Hindlimb muscle (tissue), 1 donor: ENCODE results near the gene FBXL20. TPM values are rescaled to one million over a fixed set of nuclear protein-coding genes. Genes with fewer than 3 reads are reported as not detected.

ENCODE experiments used
- DNase-seq: peaks from one replicate; pipeline ENCODE4 v3.0.0-alpha.2; 2013
- polyA plus RNA-seq: library from polyadenylated mRNA; unstranded; fragments of 120-200 nt; gene quantifications from one replicate; pipeline ENCODE4 v1.2.1, GENCODE V29; 2013; ENCODE audit not compliant: insufficient read length

The FBXL20 gene
- polyA plus RNA-seq, 1 donor = 7.5 TPM

DNA sequence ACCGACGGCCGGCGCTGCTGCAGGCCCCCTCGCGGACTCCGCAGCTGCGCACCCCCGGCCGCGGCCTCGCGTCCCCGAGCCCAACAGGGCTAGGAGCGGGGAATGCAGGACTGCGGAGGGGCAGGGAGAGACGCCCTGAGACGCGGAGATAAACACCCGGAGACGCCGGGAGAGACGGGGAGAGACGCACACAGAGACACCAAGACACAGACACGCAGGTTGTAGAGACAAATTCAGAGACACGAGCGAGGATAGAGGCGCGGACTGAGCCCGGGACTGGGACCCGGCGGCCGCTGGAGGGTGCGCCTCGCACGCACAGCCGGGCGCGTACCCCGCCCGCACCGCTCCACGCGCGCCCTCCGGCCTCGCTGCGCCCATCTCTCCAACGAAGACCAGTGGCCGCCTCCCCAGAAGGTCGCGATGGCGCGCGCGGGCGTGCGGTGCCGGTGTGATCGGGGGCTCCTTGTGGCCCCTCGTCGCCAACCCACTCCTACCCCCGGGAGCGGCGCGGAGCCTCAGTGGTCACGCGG, 176.6 kb downstream of the FBXL20 start:
- DNase-seq = no peak

DNA sequence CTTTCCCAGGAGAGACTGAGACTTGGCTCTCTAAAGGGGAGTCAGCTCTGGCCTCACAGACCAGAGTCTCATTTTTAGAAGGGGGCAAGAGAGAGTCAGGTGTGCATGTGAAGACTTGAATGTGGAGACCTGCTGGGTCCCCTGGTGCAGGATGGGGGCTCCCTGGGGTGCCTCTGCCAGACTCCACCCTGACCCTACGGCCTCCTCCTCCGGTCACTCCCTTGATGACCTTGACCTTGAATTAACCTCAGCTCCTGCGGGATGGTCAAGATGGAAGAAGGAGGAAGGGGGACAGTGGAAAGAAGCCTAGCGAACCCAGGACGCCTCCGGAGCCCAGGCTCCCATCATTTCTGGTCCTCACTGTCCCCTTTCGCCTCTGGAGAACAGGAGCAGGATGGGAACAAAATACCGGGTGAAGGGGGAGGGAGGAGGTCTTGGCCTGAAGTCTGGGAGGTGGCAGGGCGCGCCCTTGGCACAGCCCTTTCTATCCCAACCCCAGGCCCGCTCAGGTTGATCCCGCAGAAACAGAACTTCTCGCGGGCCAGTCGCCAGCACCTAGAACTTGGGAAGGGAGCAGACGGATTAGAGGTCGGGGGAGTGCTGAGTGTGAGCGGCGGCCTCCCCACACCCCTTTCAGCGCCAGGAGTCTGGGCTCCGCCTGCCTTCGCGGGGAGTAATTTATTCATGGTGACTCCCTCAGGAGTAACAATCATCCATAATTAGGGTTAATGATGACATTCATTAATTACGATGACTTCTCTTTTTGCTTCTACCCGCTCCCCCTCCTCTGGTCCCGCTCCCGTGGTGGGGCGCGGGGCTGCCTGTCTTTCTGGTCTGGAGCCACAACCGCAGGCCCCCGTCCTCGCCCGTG, 177.3 kb downstream of the FBXL20 start:
- no peak for DNase-seq

DNA sequence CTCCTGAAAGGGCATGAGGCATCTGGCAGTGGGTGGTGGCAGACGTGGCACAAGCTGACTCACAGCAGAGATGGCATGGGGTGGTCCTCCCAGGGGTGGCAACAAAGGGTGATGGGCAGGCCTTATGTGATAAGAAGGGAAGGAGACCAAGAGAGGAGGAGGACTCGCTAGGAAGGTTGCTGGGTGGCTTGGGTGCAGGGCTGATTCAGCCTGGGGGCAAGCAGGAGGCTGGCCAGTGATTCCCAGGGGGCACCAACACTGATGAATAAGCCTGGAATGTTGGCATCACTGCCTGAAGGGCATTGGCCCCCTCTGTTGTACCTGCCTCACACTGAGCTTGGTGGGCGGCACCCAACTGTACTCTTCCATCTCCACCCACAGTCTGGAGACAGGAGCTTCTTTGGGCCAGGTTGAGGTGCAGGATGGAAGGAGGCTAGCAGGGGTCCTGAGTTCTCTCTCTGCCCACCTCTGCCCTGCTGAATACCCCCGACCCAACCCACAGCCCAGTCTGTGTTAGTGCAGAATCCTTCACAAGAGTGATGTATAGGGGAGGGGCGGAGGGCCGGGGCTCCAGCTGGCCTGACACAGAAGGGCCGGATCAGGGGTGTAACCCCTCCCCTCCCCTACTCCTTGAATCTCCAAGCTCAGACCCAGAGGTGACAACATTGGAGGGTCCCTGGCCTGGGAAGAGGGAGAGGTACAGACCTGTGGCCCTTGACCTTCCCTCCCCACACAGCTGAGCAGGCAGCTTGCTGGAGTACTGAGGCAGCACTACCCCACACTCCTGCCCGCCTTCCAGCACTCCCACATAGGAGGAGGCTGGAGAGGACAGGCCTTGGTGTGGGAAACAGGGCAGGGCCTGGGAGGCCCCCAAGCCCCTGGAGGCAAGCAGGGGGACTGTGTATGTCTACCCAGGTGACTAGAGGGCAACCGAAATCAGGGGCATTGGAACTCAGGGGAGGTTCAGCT, 178.3 kb downstream of the FBXL20 start:
- no peak for DNase-seq

DNA sequence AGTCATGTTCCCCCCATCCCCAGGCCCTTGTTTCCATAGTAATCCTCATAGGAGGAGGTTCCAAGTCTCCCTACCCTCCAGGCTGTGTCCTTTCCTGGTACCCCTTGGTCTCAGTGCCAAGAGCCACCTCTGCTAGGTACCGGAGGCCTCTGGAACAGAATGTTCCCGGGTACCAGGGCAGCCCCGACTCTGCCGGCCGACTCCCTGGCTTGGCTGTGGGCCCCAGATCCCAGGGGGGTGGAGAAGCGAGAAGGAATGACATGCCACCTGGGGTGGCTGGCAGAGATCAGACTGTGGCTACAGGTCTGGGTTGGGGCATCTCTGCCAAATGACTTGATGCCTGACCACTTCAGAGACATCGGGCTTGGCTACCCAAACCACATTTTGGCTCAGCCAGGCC, 179.3 kb downstream of the FBXL20 start:
- no peak for DNase-seq

DNA sequence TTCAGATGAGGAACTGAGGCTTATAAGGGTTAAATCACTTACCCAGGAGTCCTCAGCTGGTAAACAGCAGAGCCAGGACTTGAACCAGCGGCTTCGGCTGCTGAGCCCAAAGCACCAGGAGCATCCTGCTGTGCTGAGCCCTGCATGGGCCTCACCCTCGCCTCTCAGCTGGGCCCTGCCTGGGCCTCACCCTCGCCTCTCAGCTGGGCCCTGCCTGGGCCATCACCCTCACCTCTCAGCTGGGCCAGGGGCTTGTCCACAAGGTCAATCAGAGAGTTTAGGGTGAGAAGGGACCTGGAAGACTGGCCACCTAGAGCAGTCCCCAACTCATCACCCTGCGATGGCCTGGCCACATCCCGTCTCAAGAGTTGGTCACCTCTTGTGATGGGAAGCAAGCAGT, 179.9 kb downstream of the FBXL20 start:
- DNase-seq = no peak

DNA sequence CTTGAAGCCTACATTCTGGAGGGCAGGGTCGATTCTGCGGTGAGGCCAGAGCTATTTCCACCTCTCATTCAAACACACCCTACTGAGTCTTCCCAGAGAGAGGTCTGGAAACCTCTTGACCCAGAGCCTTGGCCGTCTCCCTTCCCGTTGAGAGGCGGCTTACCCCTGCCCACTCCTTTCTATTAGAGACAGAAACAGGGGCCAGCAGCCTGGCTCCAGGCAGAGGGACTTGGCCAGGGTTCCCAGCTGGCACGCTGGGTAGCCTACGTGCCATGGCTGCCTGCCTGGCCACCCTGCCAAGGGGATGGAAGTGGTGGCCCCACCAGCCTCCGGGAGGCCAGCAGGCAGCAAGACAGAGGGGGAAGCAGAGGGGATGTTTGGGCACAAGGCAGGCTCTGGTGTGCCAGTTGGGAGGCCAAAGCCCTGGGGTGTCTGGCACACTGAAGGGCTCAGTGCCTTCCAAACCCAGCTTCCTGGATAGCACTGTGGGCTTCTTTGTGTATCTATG, 181.7 kb downstream of the FBXL20 start:
- DNase-seq = no peak

DNA sequence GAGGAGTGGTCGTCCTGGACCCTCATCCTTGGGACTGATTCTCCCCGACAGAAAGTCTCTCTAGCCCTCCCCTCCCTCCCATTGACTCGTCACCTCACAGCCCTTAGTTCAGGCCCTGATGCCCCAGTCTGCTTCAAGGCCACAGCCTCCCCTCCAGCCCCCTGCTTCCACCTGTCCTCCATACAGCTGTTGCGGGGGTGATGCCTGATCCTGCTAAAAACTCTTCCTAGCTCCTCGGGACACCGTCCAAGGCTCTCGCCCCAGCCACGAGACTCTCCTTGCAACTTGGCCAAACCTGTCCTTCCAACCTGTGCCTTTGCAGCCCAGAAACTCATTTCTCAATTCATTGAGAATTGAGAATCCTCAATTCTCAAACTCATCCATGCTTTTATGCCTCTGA, 182.5 kb downstream of the FBXL20 start:
- DNase-seq = no peak

DNA sequence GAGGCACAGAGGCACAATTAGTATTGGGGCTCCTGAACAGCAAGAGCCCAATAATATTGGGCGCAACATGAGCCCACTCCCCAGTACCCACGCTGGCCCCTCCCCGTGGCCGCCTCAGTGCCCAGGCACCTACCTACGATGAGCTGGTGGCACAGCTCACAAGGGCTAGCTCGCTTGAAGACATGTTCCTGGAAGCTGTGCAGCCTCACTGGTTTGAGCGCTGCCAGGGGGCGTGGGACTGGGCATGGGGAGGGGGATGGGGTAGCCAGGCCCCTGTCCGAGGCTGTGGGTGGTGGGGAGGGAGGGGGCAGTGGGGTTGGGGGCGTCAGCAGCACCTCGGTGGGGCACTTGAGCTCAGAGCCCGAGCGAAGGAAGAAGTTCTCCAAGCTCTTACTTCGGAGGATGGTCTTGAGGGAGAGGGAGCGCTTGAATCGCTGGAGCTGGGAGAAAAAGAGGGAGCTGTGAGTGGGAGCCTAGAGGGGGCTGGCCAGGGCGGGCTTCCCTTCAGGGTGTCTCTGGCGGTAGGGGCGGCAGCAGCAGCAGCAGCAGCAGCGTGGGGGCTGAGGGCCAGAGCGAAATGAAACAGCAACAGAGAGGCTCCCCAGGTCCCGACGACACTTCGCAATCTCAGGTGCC, 183.6 kb downstream of the FBXL20 start:
- no peak for DNase-seq

DNA sequence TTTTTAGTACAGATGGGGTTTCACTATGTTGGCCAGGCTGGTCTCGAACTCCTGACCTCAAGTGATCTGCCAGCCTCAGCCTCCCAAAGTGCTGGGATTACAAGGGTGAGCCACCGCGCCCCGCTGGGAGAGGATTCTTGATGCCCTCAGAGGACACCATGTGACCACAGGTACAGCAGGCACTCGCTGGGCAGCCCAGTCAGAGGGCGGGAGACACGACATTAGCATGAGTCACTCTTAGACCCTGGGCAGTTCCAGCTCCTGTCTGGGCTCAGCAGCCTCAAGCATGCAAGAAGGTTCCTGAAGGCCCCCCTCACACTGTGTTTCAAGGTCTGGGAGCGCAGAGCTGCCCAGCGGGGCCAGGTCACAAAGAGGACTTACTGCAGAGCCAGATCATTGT, 187.6 kb downstream of the FBXL20 start:
- no peak for DNase-seq

DNA sequence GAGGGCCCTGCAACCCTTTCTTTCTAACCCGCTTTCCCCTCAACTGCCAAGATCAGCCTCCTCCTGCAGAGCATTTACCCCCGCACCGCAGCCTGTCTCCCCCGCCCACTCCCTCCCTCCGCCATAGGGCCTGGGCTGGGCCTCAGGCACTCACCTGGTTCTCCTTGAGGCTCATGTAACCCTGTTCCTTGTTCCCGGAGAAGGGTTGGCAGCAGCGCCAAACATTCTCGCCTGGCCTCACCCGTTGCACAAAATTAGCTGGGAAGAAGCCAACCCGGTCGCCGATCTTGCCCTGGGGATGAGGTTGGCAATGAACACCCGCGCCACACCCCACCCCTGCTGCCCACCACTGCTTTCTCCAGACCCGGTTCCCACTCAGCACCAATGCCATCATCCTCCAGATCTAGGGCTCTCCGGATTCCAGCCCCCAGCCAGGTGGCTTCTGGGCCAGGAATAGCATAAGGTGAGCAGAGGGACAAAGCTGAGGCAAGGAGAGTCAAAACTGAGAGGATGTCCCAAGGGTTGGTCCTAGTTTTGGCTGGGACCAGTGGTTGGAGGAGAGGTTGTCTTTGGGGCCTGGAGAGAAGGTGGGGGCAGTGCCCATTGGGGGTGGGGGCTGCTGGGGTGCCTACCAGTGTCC, 188.5 kb downstream of the FBXL20 start:
- no peak for DNase-seq

DNA sequence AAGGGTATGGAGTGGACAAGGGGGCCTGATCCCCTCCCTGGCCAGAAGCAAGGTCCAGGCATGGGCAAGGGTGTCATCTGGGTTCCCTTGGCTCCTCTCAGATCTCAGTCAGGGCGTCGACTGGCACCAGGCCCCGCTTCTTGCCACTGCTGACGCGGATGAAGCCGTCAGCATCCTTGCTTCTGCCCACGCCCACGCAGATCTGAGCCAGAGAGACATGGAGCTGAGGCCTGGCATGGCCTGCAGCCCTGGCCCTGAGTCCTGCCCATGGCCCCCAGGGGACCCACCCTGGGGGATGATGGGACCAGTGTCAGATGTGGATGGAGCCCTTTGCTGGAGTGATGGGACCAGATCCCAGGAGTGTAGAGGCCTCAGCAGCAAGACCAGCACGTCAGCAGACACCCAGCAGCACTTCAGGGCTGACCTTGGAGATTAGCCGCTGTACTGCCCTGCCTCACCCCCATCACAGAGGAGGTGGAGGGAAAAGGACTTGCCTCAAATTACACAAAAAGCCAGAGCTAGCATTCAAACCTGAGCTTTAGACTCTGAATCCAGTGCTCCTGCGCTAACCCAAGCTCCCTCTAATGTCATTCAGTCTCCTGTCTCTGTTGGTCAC, 189.1 kb downstream of the FBXL20 start:
- DNase-seq = no peak

DNA sequence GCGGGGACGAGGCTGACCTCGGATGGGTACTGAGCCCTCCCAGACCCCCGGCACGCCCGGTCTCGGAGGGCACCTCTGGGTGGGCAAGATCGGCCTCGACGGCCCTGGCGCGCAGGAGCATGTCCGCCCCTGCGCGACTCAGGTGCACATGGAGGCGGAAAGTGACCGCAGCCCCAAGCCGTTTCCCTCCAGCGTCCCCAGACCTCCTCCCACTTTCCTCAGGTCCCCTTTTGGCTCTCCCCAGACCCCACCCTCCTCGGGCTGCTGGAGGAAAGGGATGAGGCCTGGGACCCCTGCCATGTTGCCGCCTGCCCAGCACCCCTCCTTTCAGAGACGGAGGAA, 191.4 kb downstream of the FBXL20 start:
- no peak for DNase-seq

DNA sequence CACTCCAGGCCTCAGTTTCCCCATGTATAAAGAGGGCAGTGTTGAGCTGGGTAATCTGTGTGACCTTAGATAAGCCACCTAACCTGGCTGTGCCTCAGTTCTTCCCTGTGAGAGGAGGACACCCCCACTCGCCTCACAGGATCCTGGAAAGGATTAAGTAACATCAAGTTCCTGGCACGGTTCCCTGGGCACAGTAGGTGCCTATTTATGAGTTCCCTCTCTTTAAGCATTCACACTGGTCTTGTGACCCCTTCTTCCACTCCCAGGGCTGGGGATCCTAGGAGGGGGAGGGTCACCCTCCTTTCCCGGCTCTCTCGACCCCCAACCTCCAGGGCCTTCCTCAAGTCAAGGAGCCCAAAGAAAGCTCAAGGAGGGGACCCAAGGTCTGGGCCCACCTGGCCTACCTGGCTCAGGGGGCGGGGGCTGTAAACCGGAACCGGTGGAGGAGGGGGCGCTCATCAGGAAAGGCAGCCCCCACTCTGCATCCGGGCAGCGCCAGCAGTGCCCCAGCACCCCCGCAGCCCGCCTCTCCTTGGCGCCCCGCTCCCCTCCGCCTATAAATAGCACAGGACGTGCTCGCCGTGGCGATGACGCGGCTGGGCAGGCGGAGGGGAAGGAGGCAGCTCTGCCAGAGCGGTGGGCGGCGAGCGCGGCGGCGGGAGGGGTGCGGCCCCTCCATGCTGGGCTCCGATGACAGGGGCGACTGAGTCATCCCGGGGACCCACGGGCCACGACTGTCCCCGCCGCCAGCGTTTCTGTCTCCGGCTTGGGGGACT, 191.9 kb downstream of the FBXL20 start:
- DNase-seq = peak; percentile 64

DNA sequence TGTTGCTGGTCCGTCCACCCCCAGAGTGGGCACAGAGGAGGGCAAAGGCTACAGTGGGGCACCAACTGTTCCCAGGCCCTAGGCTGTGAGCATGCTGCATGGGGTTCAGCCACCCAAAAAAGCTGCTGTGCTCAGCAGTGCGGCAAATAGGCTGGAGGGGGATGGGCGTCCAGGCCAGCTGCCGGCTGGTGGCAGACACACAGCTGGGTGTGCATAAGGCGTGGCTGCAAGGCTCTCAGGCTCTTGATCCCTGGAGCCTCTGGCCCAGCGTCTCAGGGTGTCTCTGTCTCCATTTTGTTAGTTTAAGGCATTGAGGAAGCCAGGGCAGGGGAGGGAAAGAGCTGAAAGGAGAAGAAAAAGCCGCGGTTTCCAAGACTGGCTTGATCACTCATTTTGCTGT, 192.5 kb downstream of the FBXL20 start:
- no peak for DNase-seq

DNA sequence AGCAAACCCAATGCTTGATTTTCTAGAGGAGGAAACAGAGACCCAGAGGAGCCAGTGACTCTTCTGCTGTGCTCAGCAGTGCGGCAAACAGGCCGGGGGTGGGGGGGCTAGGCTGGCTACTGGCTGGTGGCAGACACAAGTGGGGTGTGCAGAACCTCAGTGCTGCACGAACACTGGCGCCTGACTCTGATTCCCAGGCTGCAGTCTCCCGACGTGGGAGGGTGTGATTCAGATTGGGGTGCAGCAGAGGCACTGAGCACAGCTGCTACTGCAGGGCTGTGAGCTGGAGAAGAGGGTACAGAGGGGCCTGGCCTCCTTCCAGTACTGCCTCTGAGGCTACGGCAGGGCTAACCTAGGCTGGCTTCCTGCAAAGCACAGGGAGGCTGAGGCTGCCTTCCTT, 193.3 kb downstream of the FBXL20 start:
- no peak for DNase-seq

DNA sequence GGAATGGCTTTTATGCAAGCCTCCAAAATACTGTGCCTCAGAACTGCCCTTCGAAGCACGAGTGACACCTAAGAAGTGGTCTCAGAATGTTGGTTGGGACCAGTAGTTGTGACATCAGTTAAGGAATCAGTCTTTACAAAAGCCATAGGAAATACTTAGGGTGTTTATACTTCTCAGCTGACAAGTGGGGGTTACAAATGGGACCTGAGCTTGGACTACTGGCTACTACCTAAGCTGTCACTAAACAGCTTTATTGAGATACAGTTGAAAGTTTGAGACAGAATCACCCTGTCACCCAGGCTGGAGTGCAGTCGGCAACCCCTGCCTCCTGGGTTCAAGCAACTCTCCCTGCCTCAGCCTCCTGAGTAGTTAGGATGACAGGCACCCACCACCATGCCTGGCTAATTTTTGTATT, 196.3 kb downstream of the FBXL20 start:
- DNase-seq = no peak

DNA sequence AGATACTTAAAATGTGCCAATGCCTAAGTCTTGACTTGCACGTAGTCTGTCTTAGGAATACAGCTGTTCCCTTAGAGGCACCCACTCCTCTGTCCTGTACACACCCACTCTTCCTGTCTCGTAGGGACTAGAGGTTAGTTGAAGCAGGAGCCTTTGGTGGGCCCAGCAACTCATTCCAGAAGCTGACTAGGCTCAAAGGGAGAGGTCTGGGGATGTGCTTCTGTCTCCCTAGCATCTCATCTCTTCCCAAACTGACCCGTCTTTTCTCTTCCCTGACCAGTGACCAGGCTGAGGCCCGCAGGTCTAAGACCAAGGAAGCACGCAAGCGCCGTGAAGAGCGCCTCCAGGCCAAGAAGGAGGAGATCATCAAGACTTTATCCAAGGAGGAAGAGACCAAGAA, 197.2 kb downstream of the FBXL20 start:
- DNase-seq = no peak
